HG02588 (cell line): Measurements from ENCODE around the gene MTFR1L.

Experiments used
- ATAC-seq: cut with Tn5 transposase; IDR thresholded peaks from one replicate; pipeline ENCODE4 v1.9.1; 2021; ENCODE audit warnings: mild to moderate bottlenecking, moderate library complexity; ENCODE audit not compliant: unreplicated experiment

Gene MTFR1L

DNA sequence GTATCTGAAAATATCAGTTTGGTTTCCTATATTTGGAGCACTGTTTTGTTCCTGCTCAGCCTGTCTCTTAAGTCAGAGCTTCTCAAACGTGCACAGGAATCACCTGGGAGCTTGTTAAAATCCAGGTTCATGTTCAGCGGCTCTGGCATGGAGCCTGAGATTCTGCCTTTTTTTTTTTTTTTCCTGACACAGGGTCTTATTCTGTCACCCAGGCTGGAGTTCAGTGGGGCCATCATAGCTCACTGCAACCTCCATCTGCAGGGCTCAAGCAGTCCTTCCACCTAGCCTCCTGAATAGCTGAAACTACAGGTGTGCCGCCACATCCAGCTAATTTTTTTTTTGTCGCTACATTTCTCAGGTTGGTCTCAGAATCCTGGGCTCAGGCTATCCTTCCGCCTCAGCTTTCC, 32.0 kb upstream of the MTFR1L start:
- no peak for ATAC-seq

DNA sequence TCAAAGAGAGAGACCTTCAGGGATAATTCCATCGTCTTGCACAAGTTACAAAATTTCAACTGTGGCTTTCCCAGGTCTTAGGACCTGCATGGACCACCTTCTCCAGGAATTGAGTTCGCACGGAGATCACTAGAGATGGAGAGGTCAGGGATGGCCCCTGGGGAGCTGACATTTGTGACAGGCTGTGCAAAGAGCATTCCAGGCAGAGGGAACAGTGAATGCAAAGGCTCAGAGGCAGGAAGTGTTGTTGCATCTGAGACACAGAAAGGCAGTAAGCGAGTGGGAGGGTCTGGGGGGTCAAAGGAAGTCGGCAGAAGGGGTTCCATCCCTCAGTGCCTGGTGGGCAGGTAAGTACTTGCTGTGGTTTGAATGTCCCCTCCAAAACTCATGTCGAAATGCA, 29.3 kb upstream of the MTFR1L start:
- ATAC-seq, result no peak

DNA sequence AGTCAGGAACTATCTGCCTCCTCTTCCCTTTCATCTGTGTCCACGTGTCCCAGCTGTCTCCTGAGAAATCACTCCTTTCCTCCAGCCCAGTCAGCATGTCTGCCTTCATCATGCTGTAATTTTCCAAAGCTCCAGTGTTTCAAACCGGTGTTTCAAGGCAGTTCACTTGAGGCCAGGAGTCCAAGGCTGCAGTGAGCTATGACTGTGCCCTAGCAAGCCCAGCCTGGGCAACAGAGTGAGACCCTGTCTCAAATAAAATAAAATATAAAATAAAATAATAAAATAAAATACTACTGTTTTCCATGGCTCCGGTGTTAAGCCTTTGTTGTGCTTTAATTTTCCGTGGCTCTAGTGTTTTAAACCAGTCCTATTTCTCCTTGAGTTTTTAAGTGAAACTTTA, 27.6 kb upstream of the MTFR1L start:
- no peak for ATAC-seq

DNA sequence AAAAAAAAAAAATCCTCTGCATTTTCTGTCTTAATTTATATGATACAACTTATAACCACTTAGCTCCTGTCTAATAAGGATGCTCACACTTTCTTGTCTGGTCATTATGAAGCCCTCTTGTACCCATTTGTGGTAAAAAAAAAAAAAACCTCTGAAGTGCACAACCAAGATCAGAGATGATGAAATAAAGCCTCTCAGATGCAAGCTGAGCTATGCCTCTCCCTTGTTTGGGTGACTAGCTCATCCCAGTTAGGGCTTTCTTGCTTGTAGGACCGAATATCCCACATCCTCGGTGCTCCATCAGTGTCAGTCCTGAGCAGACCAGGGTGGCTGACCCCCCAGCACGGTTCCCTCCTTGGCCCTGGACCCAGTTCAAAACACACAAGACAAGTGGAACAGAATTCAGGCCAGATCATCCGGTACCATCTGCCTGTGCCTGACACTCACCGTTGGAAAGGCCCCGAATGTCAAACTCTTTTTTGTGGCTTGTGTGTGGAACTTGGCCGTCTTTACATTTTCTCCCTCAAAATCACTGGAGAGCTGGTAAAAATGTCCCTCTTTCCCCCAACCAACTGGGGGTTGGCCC, 26.1 kb upstream of the MTFR1L start:
- no peak for ATAC-seq

DNA sequence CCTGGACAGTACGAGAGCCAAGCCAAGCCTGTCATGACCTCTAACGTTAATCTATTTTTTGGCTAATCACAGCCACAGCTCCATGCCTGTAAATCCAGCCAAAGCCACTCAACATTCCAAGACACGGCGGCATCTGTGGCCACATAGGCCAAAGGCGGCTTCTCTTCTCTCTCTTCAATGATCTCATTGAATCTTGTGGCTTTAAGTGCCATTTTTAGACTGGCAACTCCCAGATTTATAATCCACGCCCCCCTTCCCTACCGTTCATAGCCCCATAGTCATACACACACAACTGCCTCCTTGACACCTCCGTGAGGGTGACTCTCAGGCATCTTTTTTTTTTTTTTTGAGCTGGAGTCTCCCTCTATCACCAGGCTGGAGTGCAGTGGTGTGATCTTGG, 25.4 kb upstream of the MTFR1L start:
- no peak for ATAC-seq

DNA sequence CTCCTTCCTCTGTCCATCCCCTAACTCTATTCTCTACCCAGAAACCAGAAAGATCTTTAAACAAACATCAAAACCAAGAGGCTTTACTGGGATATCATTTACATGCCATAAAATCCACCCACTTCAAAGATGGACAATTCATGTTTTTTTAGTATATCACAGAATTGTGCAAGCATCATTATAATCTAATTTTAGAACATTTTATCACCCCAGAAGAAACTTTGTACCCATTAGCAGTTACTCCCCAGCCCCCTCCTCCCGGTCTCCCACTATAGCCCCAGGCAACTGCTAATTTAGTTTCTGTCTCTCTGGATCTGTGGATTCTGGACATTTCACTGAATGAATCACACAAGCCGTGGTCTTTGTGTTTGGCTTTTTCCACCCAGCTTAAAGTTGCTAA, 24.5 kb upstream of the MTFR1L start:
- ATAC-seq, result no peak

DNA sequence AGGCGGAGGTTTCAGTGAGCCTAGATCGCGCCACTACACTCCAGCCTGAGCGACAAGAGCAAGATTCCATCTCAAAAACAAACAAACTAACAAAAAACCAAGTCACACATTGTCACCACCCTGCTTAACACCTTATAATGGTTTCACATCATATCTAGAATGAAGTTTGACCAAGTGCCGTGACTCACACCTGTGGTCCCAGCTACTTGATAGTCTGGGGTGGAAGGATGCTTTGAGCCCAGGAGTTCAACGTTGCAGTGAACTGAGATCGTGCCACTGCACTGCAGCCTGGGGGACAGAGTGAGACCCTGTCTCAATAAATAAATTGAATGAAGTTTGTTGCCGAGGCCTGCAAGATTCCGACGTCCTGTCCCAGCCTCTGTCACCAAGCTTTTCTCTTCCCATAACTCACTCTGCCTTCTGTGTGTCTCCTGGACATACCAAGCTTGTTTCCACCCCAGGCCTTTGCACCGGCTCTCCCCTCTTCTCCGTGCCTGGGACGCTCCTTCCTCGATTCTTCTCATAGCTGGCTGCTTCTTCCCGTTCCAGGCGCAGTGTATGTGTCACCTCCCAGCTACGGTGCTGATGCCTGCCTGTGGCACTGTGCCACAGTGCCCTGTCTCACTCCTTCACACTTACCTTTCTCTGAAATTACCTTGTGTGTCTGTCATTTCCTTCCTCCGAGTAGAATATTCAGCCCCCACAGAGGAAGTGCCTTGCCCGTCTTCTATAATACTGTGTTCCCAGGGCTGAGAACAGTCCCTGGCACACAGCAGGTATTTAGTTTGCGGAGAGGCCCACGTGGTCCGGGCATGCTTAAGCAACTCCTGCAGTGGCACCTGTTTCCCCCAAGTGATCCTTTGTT, 23.6 kb upstream of the MTFR1L start:
- no peak for ATAC-seq

DNA sequence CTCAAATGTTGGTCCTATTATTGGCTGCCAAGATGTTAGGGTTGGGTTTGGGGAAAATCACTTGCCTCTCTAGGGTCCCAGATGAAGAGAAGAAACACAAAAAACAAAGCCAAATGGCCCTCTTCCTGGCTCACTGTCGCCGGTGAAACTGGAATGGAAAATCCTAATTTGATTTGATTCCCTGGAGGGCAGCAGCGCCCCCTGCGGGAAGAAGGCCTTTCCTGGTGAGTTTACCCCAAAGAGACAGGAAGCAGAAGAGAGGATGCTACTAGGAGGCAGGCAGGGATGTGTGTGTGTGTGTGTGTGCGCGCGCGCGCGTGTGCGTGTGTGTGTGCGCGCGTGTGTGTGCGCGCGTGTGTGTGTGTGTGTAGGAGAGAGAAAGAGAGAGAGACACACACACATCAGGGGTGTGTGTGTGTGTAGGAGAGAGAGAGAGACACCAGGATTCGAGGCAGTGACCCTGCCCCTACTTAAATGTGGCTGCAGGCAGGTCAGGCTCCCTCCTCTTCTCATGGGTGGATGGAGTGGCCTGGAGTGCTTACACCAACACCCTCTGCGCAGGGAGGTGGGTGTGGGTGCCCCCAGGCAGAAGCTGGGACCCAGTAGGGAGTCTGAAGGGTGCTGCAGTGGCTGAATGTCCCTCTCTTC, 22.8 kb upstream of the MTFR1L start:
- no peak for ATAC-seq

DNA sequence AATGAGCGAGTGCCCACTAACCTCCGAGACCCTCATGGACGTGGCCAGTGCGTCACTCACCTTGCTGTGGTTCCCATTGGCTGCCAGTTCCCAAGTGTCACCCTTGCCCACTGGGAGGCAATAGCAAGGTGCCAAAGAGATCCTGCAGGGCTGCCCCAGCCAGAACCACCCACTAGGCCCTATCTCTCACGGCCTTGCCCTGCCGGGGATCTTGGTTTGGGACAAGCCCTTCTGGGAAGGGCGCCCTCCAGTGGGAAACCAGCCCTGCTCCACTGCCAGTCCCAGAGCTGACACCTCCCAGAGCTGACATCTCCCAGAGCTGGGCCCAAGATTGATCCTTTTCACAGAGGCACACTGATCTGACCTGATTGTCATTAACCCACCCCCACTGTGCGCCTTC, 21.8 kb upstream of the MTFR1L start:
- no peak for ATAC-seq

DNA sequence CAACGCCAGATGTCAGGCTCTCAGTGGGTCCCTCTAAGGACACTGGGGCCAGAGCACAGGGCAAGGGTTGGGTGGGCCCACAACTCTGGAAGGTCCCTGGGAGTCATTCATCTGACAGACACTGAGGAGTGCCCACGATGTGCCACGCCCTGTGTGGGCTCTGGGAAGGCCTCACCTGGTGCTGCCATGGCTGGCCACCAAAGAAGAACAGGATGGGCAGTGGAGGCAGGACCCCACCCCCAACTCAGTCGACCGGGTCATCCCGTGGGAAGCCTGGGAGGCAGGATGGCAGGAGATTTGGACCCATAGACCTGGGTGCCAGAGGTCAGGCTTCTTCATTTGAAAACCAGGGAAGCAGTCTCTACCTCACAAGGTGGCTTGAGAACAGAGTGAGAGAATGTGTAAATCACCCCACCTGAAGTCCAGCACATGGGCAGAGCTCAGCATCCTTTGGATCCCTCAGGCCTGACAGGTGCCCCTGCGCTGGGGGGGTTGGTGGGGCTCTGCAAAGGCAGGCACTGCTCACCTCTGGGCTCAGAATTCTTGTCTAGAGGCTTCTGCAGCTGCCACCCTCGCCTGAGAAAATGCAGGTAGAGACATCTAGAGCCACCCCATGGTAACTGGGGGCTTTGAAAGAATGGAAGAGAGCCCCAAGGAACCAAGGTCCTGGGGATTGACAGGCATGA, 20.9 kb upstream of the MTFR1L start:
- no peak for ATAC-seq

DNA sequence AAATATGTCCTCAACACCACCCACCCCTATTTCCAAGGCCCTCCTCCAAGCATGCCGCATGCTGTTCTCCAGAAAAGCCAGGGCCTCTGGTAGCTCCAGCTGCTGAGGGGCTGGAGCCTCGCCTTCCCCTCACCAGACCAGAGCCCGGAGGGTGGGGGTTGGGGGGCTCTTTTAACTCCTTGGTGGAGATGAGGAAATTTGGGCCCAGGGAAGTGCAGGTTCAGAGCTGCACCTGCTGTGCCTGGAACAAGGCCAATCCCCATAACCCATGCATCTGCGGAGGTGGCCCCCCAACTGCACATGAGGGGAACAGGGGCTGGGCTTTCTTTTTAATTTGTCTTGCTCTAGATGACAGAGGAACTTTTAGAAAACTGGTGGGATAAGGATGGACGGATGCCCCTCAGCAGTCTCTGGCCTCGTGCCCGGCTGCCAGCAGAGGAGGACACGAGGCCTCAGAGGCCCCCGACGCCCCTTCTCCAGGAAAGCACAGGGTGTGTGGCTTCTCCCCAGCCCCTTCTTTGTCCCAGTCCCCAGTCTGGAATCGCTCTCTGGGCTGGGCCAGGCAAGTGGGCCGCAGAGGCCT, 20.3 kb upstream of the MTFR1L start:
- ATAC-seq, result no peak

DNA sequence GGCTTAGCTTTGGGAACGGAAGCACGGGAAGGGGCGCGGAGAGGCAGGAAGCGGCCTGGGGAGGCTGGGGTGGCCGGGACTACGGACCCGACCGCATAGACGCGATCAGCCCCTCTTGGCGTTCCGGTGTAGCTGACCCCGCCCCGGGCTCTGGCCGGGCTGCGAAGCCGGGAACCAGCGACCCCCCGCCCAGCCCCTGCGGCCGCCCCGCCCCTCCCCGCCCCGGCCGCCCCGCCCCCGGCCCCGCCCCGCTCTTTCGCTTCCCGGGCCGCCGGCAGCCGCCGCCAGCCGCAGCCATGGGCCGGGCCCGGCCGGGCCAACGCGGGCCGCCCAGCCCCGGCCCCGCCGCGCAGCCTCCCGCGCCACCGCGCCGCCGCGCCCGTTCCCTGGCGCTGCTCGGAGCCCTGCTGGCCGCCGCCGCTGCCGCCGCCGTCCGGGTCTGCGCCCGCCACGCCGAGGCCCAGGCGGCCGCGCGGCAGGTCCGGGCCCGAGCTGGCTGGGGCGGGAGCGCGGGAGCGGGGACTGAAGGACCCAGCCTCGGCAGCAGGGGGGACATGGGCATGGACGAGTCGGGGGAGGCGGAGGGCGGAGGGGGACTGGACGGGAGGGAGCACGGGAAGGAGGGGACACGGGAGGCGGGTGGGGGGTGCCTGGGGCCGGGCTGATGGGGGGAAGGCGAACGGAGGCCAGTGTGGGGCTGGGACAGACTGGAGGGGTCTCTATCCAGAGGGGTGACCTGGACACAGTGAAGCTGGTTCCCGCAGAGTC, 19.6 kb upstream of the MTFR1L start, which contains the start of gene SELENON:
SELENON (plus strand) TSS at position 259 of the 768 bp plus-strand sequence; CDS start at position 297, 38 bp downstream.
- ATAC-seq, result no peak

DNA sequence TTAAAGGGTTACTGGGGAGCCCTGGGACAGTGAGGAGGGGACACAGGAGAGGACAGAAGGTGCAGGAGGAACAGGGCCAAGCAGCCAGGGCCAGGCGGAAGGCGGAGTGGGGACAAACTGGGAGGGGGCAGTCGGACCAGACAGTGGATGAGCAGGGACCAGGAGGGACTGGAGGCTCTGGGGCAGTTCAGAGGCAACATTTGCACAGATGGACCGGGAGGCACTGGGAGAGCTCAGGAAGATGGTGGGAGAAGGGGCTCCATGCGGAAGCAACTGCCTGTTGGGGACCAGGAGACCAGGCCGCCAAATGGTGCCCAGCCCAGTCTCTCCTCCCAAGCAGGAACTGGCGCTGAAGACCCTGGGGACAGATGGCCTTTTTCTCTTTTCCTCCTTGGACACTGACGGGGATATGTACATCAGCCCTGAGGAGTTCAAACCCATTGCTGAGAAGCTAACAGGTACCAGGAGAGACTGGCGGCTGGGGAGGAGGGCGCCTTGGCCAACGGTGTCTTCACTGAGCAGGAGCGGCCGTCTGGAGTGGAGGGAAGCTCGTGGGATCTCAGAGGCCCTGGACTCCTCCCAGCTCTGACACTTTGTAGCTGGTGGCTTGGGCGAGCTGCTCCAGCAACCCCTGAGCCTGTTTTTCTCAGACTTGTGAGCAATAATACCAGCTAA, 18.9 kb upstream of the MTFR1L start:
- ATAC-seq, result no peak

DNA sequence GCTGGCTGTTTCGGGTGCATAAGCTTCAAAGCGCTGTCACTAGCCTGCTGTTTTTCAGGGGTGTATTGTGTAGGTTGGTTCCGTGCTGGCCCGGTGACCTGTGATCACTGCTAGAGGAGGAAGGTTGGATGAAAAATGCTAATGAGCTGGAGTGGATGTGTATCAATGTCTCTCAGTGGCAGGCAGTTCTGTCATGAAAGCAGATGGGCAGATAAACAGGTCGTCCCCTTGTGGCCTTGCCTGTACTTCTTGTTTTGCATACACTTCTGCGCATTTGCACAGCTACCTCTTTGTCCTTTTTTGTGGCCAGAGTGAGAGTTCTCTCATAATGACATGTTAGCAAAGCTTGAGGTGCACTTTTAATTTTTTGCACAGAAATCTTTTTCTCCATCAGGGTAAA, 16.8 kb upstream of the MTFR1L start:
- no peak for ATAC-seq

DNA sequence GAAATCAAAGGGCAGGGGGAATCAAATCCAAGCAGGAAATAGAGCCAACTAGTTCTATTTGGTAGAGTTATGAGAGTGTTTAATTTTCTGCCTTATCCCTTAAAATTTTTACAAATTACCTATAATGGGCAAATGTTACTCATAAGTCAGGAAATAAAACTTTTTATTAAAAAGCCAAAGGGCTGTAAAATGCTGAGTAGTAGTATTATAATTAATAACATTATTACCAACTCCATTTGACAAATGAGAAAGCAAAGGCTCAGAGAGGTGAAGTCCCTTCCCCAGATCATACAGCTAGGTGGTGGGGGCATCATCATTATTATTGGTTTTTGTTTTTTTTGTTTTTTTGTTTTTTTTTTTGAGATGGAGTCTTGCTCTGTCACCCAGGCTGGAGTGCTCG, 16.4 kb upstream of the MTFR1L start:
- no peak for ATAC-seq

DNA sequence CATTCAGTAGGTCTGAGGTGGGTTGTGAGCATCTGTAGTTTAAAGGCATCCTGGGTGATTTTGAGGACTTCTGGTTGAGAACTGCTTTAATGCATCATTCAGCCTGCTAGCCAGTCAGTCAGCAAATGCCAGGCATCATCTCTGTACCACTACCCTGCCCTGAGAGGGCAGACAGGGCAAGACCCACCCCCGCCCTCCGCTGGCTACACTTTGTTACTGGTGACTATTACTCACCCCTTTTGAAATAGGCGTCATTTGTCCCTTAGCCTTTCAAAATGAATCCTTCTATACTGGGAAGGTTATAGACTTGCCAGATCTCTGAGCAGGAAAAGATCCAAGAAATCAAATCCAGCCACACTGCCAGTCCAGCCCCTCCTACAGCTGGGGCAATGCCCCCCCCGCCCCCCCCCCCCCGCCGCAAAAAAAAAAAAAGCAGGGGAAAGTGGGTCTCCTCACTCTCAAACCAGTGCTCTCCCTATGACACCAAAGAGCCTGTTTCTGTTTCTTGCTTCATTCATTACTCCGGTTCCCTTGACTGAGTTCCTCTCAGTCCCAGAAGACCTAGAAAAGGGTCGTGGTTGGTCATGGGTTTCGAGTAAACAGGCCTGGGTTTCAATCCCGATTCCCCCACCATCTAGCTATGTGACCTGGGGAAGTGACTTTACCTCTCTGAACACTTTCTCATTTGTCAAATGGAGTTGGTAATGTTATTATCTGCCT, 15.3 kb upstream of the MTFR1L start:
- no peak for ATAC-seq

DNA sequence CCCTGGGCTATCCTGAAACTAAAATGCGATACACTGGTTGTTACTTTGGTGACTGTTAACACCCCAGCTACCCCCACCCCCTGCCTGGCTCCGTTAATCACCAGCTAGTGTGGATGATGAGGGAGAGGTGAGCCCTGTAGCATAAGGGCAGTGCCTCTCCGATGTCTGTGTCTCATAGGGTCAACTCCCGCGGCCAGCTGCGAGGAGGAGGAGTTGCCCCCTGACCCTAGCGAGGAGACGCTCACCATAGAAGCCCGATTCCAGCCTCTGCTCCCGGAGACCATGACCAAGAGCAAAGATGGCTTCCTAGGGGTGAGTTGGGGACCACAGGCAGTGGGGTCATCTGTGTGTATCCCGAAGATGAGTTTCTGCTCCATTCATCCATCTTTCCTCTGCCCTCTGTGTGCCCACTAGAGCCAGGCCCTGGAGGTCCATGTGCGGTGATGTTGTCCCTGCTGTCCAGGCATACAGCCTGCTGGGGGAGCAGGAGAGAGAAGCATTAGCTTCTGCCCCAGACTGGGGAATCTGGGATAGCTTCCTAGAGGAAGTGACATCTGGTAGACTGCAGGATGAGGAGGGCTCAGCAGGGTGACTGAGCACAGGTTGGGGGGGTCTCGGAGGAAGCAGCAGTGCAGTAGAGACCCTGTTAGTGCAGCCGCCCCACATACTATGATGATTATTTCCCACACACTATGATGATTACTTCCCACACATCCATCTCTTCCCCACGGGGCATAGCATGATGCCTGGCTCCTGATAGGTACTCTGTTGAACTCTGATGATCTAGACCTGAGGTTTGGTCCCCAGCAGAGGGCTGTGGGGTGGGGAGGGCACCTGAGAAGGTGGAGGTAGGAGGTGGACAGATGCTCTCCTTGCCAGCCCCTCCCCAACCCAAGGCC, 14.5 kb upstream of the MTFR1L start:
- ATAC-seq, result no peak

DNA sequence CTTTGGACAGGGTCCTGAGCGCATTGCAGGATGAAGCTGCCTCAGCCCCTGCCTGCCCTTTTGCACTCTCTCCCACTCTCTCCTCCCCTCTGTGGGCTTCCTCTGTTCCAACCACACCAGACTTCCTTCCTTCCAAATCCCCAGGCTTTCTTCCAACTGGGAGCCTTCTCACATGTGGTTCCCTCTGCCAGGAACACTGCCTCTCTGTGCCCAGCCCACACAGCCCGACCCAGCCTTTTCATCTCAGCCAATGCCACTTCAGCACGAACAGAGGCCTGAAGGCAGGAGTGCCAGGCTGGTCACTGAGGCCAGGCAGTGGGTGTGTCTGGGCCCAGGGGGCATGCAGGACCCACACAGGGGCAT, 13.9 kb upstream of the MTFR1L start:
- no peak for ATAC-seq
